Activated naive CD8-positive, alpha-beta T cell treated with anti-CD3 and anti-CD28 coated beads, Interleukin-2, amount 10 ng/mL, durations not matched to agents 7 days and 5 days (primary cell): ENCODE results near the gene SPTBN1. TPM values are rescaled to one million over a fixed set of nuclear protein-coding genes. Genes with fewer than 3 reads are reported as not detected.

ENCODE experiments used
- ATAC-seq: fragments of 150-1000 bp; cut with Tn5 transposase; one replicate; pipeline ENCODE4 v1.10.0; 2021; ENCODE audit warnings: low read depth, moderate library complexity
- POLR2A ChIA-PET: fragments of 350-600 bp; sonication (Branson Sonifier 250); formaldehyde crosslinking; loops from one replicate; lab custom pipeline; 2021; ENCODE audit warnings: antibody characterized with exemption; lab: Charles Lee
- DNase-seq: peaks from one replicate; pipeline ENCODE4 v3.0.0; 2021
- H3K27ac Mint-ChIP-seq: one replicate; pipeline ENCODE4 v1.8.0; 2022; ENCODE audit warnings: mild to moderate bottlenecking, mixed read lengths
- H3K27me3 Mint-ChIP-seq: one replicate; pipeline ENCODE4 v1.8.0; 2022; ENCODE audit warnings: mild to moderate bottlenecking, moderate library complexity, mixed read lengths
- H3K36me3 Mint-ChIP-seq: one replicate; pipeline ENCODE4 v1.8.0; 2021; ENCODE audit warnings: mild to moderate bottlenecking, mixed read lengths
- H3K4me1 Mint-ChIP-seq: one replicate; pipeline ENCODE4 v1.8.0; 2021; ENCODE audit warnings: mixed read lengths
- H3K4me3 Mint-ChIP-seq: one replicate; pipeline ENCODE4 v1.8.0; 2022; ENCODE audit warnings: mild to moderate bottlenecking, moderate library complexity, mixed read lengths
- H3K9me3 Mint-ChIP-seq: one replicate; pipeline ENCODE4 v1.8.0; 2021; ENCODE audit warnings: mixed read lengths
- total RNA-seq, 2 experiments: library from RNA; stranded (reverse); gene quantifications; one replicate each; pipeline ENCODE4 v1.2.3, GENCODE V29; 2021

SPTBN1 gene
- total RNA-seq, 2 experiments from 2014 or later, result 120 to 127 TPM

DNA sequence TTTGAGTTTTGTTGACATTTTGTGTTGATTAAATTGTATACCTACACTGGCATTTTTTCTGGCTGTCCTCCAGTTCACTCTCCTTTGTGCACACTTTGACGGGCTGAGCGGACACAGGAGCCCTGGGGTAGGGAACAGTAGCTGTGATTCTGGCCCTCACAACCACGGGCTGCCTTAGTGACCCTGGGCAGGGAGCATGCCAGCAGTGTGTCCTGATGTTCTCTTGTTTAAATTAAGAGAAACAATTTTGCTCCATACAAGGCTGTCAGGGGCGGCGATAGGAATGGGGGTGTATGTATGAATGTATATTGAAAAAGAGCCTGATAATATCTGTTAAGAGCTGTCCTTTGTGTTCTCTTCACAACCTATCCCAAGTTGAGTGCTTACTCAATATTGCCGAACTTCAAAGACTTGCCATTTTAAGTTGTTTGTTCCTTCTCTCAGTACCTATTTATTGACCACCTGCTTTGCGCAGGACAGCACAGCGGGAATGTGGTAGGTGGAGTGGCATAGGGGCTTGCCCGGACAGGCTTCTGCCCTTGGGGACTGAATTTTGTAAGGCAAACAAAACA is 163.6 kb downstream of the SPTBN1 start:
- H3K4me1 Mint-ChIP-seq, result peaks cover 9% of the 10 kb centered on the region
- no peaks in the 10 kb centered on the region for H3K9me3 Mint-ChIP-seq
- H3K27ac Mint-ChIP-seq, result no peak overlapping the region
- peaks cover 56% of the 10 kb centered on the region for H3K36me3 Mint-ChIP-seq
- no peak overlapping the region for H3K4me3 Mint-ChIP-seq
- no peak for DNase-seq
- H3K27me3 Mint-ChIP-seq, result no peaks in the 10 kb centered on the region
- no peak for ATAC-seq
- POLR2A ChIA-PET, result no interaction called here

DNA sequence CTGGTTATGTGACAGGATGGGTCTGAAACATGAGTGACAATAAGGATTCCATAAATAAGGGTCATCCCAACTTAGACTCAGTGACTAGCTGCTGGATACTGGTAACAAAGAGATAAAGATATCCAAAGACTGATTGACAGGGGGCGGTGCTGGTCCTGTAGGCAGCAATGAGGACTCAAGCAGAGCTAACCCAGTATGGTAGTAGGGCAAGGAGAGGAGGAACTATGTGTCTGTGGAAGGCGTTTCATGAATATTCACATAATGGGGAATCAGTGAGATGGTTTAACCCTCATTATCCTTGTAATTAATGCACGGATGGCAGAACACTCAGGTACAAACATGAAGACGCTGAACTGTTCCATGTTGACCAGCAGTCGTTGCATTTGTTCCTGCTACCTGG is 164.8 kb downstream of the SPTBN1 start:
- no peaks in the 10 kb centered on the region for H3K27me3 Mint-ChIP-seq
- H3K27ac Mint-ChIP-seq, result peak overlapping the region; percentile 50
- no peak overlapping the region for H3K4me3 Mint-ChIP-seq
- no peak for DNase-seq
- H3K4me1 Mint-ChIP-seq, result peaks cover 9% of the 10 kb centered on the region
- no peak for ATAC-seq
- no peaks in the 10 kb centered on the region for H3K9me3 Mint-ChIP-seq
- POLR2A ChIA-PET, result no interaction called here
- peaks cover 59% of the 10 kb centered on the region for H3K36me3 Mint-ChIP-seq

DNA sequence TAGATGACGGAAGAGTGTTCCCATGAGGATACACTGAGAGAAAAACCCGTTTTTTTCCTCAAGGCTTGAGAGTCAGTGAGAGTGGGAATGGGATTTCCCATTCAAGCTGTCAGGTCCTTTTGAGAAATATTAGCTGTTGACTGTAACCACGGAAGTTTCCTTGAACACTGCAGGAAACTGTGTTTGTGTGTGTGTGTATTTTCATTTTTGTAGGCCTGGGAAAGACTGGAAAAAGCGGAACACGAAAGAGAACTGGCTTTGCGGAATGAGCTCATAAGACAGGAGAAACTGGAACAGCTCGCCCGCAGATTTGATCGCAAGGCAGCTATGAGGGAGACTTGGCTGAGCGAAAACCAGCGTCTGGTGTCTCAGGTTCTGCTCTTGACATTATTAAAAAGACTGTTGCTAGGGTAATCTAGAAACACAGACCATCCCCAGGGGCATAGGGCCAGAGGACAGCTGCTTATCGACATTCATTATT is 168.5 kb downstream of the SPTBN1 start:
- ATAC-seq (no peak), DNase-seq (no peak)
- H3K9me3 Mint-ChIP-seq, result no peaks in the 10 kb centered on the region
- POLR2A ChIA-PET, result interaction anchor here (1.0 to 1.2 kb wide), 3 partner anchors 46 to 65 kb away, joined by 3 to 6 read pairs (median 6); no protein-coding TSS in a partner anchor
- peaks cover 2% of the 10 kb centered on the region for H3K4me1 Mint-ChIP-seq
- no peaks in the 10 kb centered on the region for H3K27me3 Mint-ChIP-seq
- H3K36me3 Mint-ChIP-seq, result peaks cover 51% of the 10 kb centered on the region
- no peak overlapping the region for H3K4me3 Mint-ChIP-seq
- no peak overlapping the region for H3K27ac Mint-ChIP-seq

DNA sequence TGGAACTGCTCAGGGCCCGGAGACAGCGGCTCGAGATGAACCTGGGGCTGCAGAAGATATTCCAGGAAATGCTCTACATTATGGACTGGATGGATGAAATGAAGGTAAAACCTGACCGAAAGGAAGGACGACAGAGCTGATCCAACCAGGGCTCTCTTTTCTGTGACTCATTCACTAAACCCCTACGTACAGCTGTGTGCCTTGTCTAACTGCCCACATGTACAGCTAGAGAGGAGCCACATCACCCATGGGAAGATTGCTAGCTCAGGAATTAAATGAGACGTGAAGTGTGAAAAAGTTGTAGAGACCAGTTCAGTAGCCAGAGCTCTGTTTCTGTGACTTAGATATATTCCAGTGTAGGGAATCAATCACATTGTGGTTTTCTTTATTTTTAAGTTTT is 170.0 kb downstream of the SPTBN1 start:
- H3K9me3 Mint-ChIP-seq, result no peaks in the 10 kb centered on the region
- H3K27ac Mint-ChIP-seq, result no peak overlapping the region
- no peak for ATAC-seq
- no peaks in the 10 kb centered on the region for H3K27me3 Mint-ChIP-seq
- POLR2A ChIA-PET, result interaction anchor here (1.2 kb wide), 1 partner anchor 47 kb away, joined by 6 read pairs; no protein-coding TSS in a partner anchor
- H3K4me3 Mint-ChIP-seq, result no peak overlapping the region
- peaks cover 51% of the 10 kb centered on the region for H3K36me3 Mint-ChIP-seq
- H3K4me1 Mint-ChIP-seq, result no peaks in the 10 kb centered on the region
- no peak for DNase-seq

DNA sequence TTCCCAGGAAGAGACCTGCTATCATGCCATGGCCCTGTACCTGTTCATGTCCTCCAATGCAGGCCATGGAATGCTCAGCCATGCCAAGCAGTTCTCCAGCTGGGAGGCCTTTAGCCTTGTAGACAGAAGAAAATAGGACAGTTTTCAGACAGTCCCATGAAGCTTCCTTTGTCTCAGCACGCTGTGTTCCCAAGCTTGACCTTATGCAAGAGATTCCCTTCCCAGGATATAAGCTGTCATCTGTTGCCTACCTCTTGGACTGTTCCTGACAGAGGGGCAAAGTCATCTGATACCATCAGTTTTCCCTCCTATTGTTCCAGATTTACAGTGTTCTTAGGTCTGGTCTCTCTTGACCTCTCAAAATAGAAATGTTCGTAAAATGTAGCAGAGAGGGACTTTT is 170.8 kb downstream of the SPTBN1 start:
- no peak overlapping the region for H3K27ac Mint-ChIP-seq
- ATAC-seq, result no peak

DNA sequence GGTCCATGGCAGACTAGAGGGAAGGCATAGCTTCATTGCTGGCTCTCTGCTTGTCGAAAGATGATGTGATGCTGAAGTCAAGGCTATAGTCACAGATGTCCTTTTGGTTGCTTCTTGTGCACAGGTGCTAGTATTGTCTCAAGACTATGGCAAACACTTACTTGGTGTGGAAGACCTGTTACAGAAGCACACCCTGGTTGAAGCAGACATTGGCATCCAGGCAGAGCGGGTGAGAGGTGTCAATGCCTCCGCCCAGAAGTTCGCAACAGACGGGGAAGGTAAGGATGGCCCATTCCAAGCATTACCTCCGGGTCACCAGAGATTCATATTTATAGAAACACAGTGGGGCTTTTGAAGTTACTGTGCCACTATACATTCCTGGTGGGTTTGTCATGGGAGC is 171.8 kb downstream of the SPTBN1 start:
- DNase-seq, result no peak
- Mint-ChIP-seq H3K36me3 (peaks cover 49% of the 10 kb centered on the region), H3K4me3 (no peak overlapping the region), H3K9me3 (no peaks in the 10 kb centered on the region), H3K27ac (no peak overlapping the region), H3K4me1 (no peaks in the 10 kb centered on the region), H3K27me3 (no peaks in the 10 kb centered on the region)
- ATAC-seq, result no peak
- POLR2A ChIA-PET, result no interaction called here

More for the DNA sequence above, 170.8 kb downstream of the SPTBN1 start:
- no peak for DNase-seq
- no peaks in the 10 kb centered on the region for H3K9me3 Mint-ChIP-seq
- POLR2A ChIA-PET, result no interaction called here
- H3K4me1 Mint-ChIP-seq, result no peaks in the 10 kb centered on the region
- H3K4me3 Mint-ChIP-seq, result no peak overlapping the region
- H3K27me3 Mint-ChIP-seq, result no peaks in the 10 kb centered on the region
- peaks cover 49% of the 10 kb centered on the region for H3K36me3 Mint-ChIP-seq

DNA sequence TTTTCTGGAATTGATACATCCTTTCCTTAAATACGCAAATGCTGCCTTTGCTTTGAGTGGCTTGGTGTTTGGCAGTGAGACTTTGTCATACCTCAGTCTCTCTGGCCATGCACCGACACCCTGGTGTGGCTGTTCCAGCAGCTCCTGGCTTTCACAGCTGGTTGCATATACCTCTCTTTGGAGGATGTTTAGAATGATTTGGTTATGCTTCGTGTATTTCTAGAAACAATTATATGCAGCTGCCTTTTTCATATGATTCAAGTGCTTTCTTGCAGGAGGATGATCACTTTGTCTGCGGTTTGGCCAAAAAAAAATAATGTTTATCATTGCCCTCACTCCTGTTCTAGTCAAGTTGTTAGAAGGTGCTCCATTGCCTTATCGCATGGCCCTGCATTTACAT is 172.3 kb downstream of the SPTBN1 start:
- ATAC-seq, result no peak
- H3K4me3 Mint-ChIP-seq, result no peak overlapping the region
- H3K27me3 Mint-ChIP-seq, result no peaks in the 10 kb centered on the region
- POLR2A ChIA-PET, result no interaction called here
- H3K4me1 Mint-ChIP-seq, result no peaks in the 10 kb centered on the region
- H3K9me3 Mint-ChIP-seq, result no peaks in the 10 kb centered on the region
- H3K27ac Mint-ChIP-seq, result no peak overlapping the region
- DNase-seq, result no peak
- H3K36me3 Mint-ChIP-seq, result peaks cover 51% of the 10 kb centered on the region

DNA sequence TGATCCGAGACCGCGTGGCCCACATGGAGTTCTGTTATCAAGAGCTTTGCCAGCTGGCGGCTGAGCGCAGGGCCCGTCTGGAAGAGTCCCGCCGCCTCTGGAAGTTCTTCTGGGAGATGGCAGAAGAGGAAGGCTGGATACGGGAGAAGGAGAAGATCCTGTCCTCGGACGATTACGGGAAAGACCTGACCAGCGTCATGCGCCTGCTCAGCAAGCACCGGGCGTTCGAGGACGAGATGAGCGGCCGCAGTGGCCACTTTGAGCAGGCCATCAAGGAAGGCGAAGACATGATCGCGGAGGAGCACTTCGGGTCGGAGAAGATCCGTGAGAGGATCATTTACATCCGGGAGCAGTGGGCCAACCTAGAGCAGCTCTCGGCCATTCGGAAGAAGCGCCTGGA is 172.8 kb downstream of the SPTBN1 start:
- H3K9me3 Mint-ChIP-seq, result no peaks in the 10 kb centered on the region
- H3K4me3 Mint-ChIP-seq, result no peak overlapping the region
- DNase-seq, result no peak
- peaks cover 49% of the 10 kb centered on the region for H3K36me3 Mint-ChIP-seq
- ATAC-seq, result no peak
- POLR2A ChIA-PET, result no interaction called here
- H3K27ac Mint-ChIP-seq, result peak overlapping the region; percentile 16
- H3K27me3 Mint-ChIP-seq, result no peaks in the 10 kb centered on the region
- peaks cover under 1% of the 10 kb centered on the region for H3K4me1 Mint-ChIP-seq

DNA sequence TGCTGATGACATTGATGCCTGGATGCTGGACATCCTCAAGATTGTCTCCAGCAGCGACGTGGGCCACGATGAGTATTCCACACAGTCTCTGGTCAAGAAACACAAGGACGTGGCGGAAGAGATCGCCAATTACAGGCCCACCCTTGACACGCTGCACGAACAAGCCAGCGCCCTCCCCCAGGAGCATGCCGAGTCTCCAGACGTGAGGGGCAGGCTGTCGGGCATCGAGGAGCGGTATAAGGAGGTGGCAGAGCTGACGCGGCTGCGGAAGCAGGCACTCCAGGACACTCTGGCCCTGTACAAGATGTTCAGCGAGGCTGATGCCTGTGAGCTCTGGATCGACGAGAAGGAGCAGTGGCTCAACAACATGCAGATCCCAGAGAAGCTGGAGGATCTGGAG is 173.3 kb downstream of the SPTBN1 start:
- Mint-ChIP-seq H3K4me3 (no peak overlapping the region), H3K4me1 (peaks cover 5% of the 10 kb centered on the region), H3K36me3 (peaks cover 49% of the 10 kb centered on the region), H3K27me3 (no peaks in the 10 kb centered on the region), H3K9me3 (no peaks in the 10 kb centered on the region), H3K27ac (no peak overlapping the region)
- ATAC-seq (no peak), DNase-seq (no peak)
- POLR2A ChIA-PET, result no interaction called here

DNA sequence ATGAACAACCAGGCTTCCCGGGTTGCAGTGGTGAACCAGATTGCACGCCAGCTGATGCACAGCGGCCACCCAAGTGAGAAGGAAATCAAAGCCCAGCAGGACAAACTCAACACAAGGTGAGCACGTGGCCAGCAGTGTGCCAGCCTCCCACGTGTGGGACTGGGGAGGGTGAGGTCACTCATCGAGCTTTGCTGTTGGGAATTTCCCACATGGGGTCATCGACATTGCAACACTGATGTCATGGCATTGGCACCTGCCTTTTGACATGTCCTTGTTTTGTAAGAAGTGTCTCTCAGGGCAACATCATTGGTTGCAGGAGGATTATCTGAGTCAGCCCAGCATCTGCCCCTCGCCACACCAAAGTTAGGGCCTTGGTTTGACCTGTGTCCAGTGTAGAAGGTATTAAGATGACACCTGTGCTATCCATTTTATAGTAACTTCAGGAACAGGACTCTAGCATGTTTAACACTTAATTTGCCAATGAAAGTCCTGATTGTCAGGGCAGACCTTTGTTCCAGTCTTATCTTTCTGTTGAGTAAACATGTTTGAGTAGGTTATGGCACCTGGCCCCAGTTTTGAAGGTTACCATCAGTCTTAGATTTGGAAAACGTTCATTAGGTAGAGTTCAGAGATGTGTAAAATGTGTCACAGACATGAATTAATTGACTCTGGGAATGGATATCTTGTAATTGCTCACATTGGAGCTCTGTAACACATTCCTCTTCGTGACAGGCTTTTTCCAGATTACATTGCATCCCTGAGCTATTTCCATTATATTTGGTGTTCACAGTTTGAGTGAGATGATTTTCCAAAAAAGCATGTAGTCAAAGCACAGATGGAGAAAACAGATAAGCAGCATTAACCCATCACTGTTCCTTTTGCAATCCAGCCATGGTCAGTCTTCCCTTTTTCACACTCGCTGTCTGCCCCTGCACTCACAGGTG is 174.1 kb downstream of the SPTBN1 start:
- H3K36me3 Mint-ChIP-seq, result peaks cover 46% of the 10 kb centered on the region
- POLR2A ChIA-PET, result interaction anchor here (0.6 kb wide), 1 partner anchor 36 kb away, joined by 4 read pairs; no protein-coding TSS in a partner anchor
- H3K9me3 Mint-ChIP-seq, result no peaks in the 10 kb centered on the region
- ATAC-seq, result no peak
- no peaks in the 10 kb centered on the region for H3K27me3 Mint-ChIP-seq
- no peak overlapping the region for H3K27ac Mint-ChIP-seq
- H3K4me1 Mint-ChIP-seq, result peaks cover 12% of the 10 kb centered on the region
- no peak overlapping the region for H3K4me3 Mint-ChIP-seq
- no peak for DNase-seq

DNA sequence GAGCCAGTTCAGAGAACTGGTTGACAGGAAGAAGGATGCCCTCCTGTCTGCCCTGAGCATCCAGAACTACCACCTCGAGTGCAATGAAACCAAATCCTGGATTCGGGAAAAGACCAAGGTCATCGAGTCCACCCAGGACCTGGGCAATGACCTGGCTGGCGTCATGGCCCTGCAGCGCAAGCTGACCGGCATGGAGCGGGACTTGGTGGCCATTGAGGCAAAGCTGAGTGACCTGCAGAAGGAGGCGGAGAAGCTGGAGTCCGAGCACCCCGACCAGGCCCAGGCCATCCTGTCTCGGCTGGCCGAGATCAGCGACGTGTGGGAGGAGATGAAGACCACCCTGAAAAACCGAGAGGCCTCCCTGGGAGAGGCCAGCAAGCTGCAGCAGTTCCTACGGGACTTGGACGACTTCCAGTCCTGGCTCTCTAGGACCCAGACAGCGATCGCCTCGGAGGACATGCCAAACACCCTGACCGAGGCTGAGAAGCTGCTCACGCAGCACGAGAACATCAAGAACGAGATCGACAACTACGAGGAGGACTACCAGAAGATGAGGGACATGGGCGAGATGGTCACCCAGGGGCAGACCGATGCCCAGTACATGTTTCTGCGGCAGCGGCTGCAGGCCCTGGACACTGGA is 174.9 kb downstream of the SPTBN1 start:
- no peak overlapping the region for H3K4me3 Mint-ChIP-seq
- no peak for DNase-seq
- no peaks in the 10 kb centered on the region for H3K9me3 Mint-ChIP-seq
- POLR2A ChIA-PET, result interaction anchor here (0.6 kb wide), 1 partner anchor 37 kb away, joined by 4 read pairs; no protein-coding TSS in a partner anchor
- ATAC-seq, result no peak
- peaks cover 46% of the 10 kb centered on the region for H3K36me3 Mint-ChIP-seq
- no peak overlapping the region for H3K27ac Mint-ChIP-seq
- peaks cover 16% of the 10 kb centered on the region for H3K4me1 Mint-ChIP-seq
- H3K27me3 Mint-ChIP-seq, result no peaks in the 10 kb centered on the region

DNA sequence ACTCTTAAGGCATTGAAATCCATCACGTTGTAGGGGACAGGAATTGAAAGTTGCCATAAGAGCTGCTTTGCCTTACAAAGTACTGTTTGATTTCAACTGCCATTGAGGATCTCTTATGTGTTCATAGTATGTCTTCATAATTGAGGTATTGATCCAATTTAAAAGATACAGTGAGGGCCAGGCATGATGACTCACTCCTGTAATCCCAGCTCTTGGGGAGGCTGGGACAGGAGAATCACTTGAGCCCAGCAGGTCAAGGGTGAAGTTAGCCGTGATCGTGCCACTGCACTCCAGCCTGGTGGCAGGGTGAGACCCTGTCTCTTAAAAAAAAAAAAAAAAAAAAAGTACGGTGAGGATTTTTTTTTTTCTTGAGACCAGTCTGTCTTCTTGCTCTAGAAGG is 175.6 kb downstream of the SPTBN1 start:
- Mint-ChIP-seq H3K36me3 (peaks cover 43% of the 10 kb centered on the region), H3K27me3 (no peaks in the 10 kb centered on the region), H3K9me3 (no peaks in the 10 kb centered on the region), H3K27ac (no peak overlapping the region), H3K4me1 (peaks cover 16% of the 10 kb centered on the region), H3K4me3 (no peak overlapping the region)
- ATAC-seq (no peak), DNase-seq (no peak)
- POLR2A ChIA-PET, result no interaction called here
